ENCODE measurements around the gene SORCS1. TPM values are rescaled to one million over a fixed set of nuclear protein-coding genes. Genes with fewer than 3 reads are reported as not detected.

SORCS1 gene
- total RNA-seq, 4 donors from 2014 or later, result 1.2 to 11.8 (median 6.2) TPM

- Histone ChIP-seq H3K27ac (no peak overlapping the region), H3K36me3 (no peaks in the 10 kb centered on the region), H3K4me3 (replicated peaks in 1 of 3) (no peak overlapping the region), H3K9me3 (no peaks in the 10 kb centered on the region), H3K27me3 (no peaks in the 10 kb centered on the region), H3K4me1 (peaks cover 14 to 17% of the 10 kb centered on the region in 2 donors)
- TF ChIP-seq CTCF (IDR thresholded peaks at IDR 0.05), result no peak
- no peak for TF ChIP-seq POLR2A (IDR thresholded peaks at IDR 0.05)
- 79 to 90% methylated on average over 4 of the region's 4 CpGs for WGBS, 2 donors
- intact Hi-C loops (cut with DNase I), result no loop called here
- DNase-seq, result no peak
Observed at GRCh38 chr10:106920538-106920937, 244.0 kb downstream of the SORCS1 start.

GRCh38 chr10:106919871-106920282 is 244.6 kb downstream of the SORCS1 start:
- intact Hi-C loops (cut with DNase I), result no loop called here
- DNase-seq, result no peak

GRCh38 chr10:106917452-106918055 is 247.0 kb downstream of the SORCS1 start:
- intact Hi-C loops (cut with DNase I), result no loop called here
- DNase-seq, result peak; percentile 92 to 93
- WGBS, 2 donors, result 21 to 29% methylated on average over 4 of the region's 4 CpGs

More at GRCh38 chr10:106919871-106920282, 244.6 kb downstream of the SORCS1 start:
- no peak overlapping the region for H3K27ac ChIP-seq
- H3K36me3 ChIP-seq, result no peaks in the 10 kb centered on the region
- no peak overlapping the region for H3K4me3 ChIP-seq (replicated peaks in 1 of 3)
- TF ChIP-seq CTCF (IDR thresholded peaks at IDR 0.05) (no peak), POLR2A (IDR thresholded peaks at IDR 0.05) (no peak)
- 87 to 91% methylated on average over 3 of the region's 3 CpGs for WGBS, 2 donors
- H3K9me3 ChIP-seq, result no peaks in the 10 kb centered on the region
- H3K4me1 ChIP-seq, result peaks cover 14 to 17% of the 10 kb centered on the region in 2 donors
- H3K27me3 ChIP-seq, result no peaks in the 10 kb centered on the region

GRCh38 chr10:106914016-106914415 is 250.5 kb downstream of the SORCS1 start:
- Histone ChIP-seq H3K4me1 (peaks cover 10 to 17% of the 10 kb centered on the region in 2 donors), H3K27me3 (no peaks in the 10 kb centered on the region), H3K27ac (no peak overlapping the region), H3K9me3 (no peaks in the 10 kb centered on the region), H3K4me3 (replicated peaks in 1 of 3) (no peak overlapping the region), H3K36me3 (no peaks in the 10 kb centered on the region)
- intact Hi-C loops (cut with DNase I), result no loop called here
- no peak for TF ChIP-seq CTCF (IDR thresholded peaks at IDR 0.05)
- no peak for TF ChIP-seq POLR2A (IDR thresholded peaks at IDR 0.05)
- 90 to 93% methylated on average over 3 of the region's 3 CpGs for WGBS, 2 donors
- no peak for DNase-seq

More at GRCh38 chr10:106917452-106918055, 247.0 kb downstream of the SORCS1 start:
- TF ChIP-seq CTCF (IDR thresholded peaks at IDR 0.05) (no peak), POLR2A (IDR thresholded peaks at IDR 0.05) (no peak)
- Histone ChIP-seq H3K4me1 (peaks cover 14 to 17% of the 10 kb centered on the region in 2 donors), H3K9me3 (no peaks in the 10 kb centered on the region), H3K36me3 (no peaks in the 10 kb centered on the region), H3K27ac (peak overlapping the region; percentile 11 to 70 (median 67)), H3K27me3 (no peaks in the 10 kb centered on the region), H3K4me3 (replicated peaks in 1 of 3) (no peak overlapping the region)

GRCh38 chr10:106913348-106913747 is 251.2 kb downstream of the SORCS1 start:
- H3K36me3 ChIP-seq, result no peaks in the 10 kb centered on the region
- H3K4me3 ChIP-seq (replicated peaks in 1 of 3), result no peak overlapping the region
- WGBS, 2 donors, result 83 to 92% methylated on average over 4 of the region's 4 CpGs
- peaks cover 7 to 15% of the 10 kb centered on the region in 2 donors for H3K4me1 ChIP-seq
- no peaks in the 10 kb centered on the region for H3K27me3 ChIP-seq
- no peak overlapping the region for H3K27ac ChIP-seq
- TF ChIP-seq CTCF (IDR thresholded peaks at IDR 0.05) (no peak), POLR2A (IDR thresholded peaks at IDR 0.05) (no peak)
- intact Hi-C loops (cut with DNase I), result no loop called here
- H3K9me3 ChIP-seq, result no peaks in the 10 kb centered on the region
- DNase-seq, result no peak

Data from thyroid gland (tissue), 4 donors.